ENCODE measurements around the gene BCLAF1.

The BCLAF1 gene

DNA sequence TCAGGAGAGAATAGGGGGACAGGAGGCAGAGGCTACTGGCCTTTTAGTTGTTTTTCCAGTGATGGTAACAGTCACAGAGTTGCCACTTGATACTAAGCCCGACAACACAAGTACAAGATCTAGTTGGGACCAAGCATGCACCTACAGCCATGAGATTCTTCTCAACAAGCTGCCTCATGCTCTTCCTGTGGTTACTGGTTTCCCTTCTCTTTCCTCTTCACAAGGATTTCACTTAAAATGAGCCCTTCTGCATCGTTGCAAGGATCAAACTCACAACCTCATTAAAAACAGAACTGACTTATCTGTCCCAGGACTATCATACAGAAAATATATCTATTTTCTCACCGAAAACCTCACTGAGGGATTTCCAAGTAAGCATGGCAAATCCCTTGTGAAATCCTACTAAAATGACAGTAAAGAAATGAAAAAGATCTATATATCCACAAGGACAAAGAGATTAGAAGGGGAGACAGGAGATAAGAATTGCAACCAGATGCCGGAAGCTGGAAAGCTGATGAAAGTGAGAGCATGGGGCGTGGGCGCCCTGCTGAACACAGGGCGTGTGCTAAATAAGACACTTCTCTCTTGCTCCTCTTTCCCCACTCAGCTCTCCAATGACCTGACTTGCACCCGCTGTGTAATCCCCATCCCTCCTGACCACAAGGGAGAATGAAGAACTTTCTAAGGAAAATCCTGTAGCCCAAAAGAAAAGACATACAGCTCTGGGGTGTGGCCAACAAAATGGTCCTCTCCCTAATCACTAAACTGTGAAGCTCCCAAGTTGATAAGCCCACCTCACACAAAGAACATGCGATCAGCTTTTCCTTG lies 53.0 kb downstream of the BCLAF1 start:
- H2AFZ ChIP-seq (ENCODE audit: low read length), result no peak overlapping the region
- H3K27ac ChIP-seq (ENCODE audit: low read depth, low read length, poor library complexity, severe bottlenecking), result no peak overlapping the region
- no peak overlapping the region for H3K9ac ChIP-seq (ENCODE audit: low read length)
- no peaks in the 10 kb centered on the region for H3K79me2 ChIP-seq (ENCODE audit: insufficient read depth, low read length)
- TF ChIP-seq EZH2 (IDR thresholded peaks at IDR 0.05; ENCODE audit: borderline replicate concordance, low read length), result no peak
- TF ChIP-seq, protein P1, sequence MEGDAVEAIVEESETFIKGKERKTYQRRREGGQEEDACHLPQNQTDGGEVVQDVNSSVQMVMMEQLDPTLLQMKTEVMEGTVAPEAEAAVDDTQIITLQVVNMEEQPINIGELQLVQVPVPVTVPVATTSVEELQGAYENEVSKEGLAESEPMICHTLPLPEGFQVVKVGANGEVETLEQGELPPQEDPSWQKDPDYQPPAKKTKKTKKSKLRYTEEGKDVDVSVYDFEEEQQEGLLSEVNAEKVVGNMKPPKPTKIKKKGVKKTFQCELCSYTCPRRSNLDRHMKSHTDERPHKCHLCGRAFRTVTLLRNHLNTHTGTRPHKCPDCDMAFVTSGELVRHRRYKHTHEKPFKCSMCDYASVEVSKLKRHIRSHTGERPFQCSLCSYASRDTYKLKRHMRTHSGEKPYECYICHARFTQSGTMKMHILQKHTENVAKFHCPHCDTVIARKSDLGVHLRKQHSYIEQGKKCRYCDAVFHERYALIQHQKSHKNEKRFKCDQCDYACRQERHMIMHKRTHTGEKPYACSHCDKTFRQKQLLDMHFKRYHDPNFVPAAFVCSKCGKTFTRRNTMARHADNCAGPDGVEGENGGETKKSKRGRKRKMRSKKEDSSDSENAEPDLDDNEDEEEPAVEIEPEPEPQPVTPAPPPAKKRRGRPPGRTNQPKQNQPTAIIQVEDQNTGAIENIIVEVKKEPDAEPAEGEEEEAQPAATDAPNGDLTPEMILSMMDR (IDR thresholded peaks at IDR 0.05; ENCODE audit: low read length), result no peak
- H3K9me3 ChIP-seq (ENCODE audit: low read length), result no peaks in the 10 kb centered on the region
- no peaks in the 10 kb centered on the region for H3K9me2 ChIP-seq (ENCODE audit: low read depth, low read length)
- no peaks in the 10 kb centered on the region for H3K27me3 ChIP-seq (ENCODE audit: insufficient read depth, low read length)
- peaks cover 67% of the 10 kb centered on the region for H3K36me3 ChIP-seq (ENCODE audit: insufficient read depth, low read length)
- H4K20me1 ChIP-seq (ENCODE audit: insufficient read depth, low read length), result no peaks in the 10 kb centered on the region
- H3F3A ChIP-seq (ENCODE audit: insufficient read depth, low read length), result no peaks in the 10 kb centered on the region
- H3K4me3 ChIP-seq (ENCODE audit: low read depth, low read length, poor library complexity, severe bottlenecking), result no peak overlapping the region
- no peaks in the 10 kb centered on the region for H3K4me1 ChIP-seq (ENCODE audit: insufficient read depth, low read length, severe bottlenecking)
- no peak overlapping the region for H3K4me2 ChIP-seq (ENCODE audit: low read length)

DNA sequence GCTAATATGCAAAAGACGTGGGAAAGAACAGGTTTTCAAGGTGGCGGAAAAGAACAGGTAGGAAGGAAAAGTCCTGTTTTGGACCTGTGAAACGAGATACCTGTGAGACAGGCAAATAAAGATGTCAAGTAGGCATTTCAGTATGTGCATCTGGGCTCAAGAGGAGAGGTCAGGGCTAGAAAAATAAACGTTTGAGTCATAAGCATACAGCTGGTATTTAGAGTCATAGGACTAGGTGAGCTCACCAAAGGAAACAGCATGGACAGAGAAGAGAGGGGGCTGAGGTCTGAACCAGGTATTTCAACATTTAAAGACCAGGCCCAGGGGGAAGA lies 54.4 kb downstream of the BCLAF1 start:
- Histone ChIP-seq H3K27me3 (ENCODE audit: insufficient read depth, low read length) (no peaks in the 10 kb centered on the region), H3K36me3 (ENCODE audit: insufficient read depth, low read length) (peaks cover 65% of the 10 kb centered on the region)
- TF ChIP-seq, protein P1 (IDR thresholded peaks at IDR 0.05; ENCODE audit: low read length), result no peak

DNA sequence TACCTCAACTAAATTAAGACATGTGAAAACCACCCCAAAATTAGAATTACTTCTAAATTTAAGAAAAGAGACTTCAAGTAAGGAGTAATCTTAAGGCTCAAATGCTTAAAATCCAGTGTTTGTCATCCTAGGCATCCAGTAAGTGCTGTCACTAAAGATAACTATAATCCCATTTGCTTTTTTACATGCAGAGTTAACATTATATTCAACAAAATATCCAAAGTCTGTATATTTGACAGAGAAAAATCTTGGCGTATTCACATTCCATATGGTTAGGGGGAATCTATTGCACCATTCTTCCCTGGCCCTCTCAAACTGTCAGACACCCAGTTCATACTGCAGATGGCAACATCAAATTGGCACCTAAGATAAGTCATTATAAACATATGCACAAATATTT lies 56.9 kb downstream of the BCLAF1 start:
- Histone ChIP-seq H3K9me3 (ENCODE audit: low read length) (no peaks in the 10 kb centered on the region), H3K4me1 (ENCODE audit: insufficient read depth, low read length, severe bottlenecking) (no peaks in the 10 kb centered on the region), H3K79me2 (ENCODE audit: insufficient read depth, low read length) (no peaks in the 10 kb centered on the region), H3K9me2 (ENCODE audit: low read depth, low read length) (no peaks in the 10 kb centered on the region), H3K4me3 (ENCODE audit: low read depth, low read length, poor library complexity, severe bottlenecking) (no peak overlapping the region), H3K4me2 (ENCODE audit: low read length) (no peak overlapping the region), H3K27me3 (ENCODE audit: insufficient read depth, low read length) (no peaks in the 10 kb centered on the region), H3K27ac (ENCODE audit: low read depth, low read length, poor library complexity, severe bottlenecking) (no peak overlapping the region), H3K9ac (ENCODE audit: low read length) (no peak overlapping the region), H2AFZ (ENCODE audit: low read length) (no peak overlapping the region), H4K20me1 (ENCODE audit: insufficient read depth, low read length) (no peaks in the 10 kb centered on the region), H3K36me3 (ENCODE audit: insufficient read depth, low read length) (peaks cover 43% of the 10 kb centered on the region), H3F3A (ENCODE audit: insufficient read depth, low read length) (no peaks in the 10 kb centered on the region)
- TF ChIP-seq, protein P1 (IDR thresholded peaks at IDR 0.05; ENCODE audit: low read length), result no peak
- no peak for TF ChIP-seq EZH2 (IDR thresholded peaks at IDR 0.05; ENCODE audit: borderline replicate concordance, low read length)

More for the DNA sequence above, 54.4 kb downstream of the BCLAF1 start:
- no peak overlapping the region for H3K4me3 ChIP-seq (ENCODE audit: low read depth, low read length, poor library complexity, severe bottlenecking)
- H3K9me2 ChIP-seq (ENCODE audit: low read depth, low read length), result no peaks in the 10 kb centered on the region
- H3K9me3 ChIP-seq (ENCODE audit: low read length), result no peaks in the 10 kb centered on the region
- H3K4me1 ChIP-seq (ENCODE audit: insufficient read depth, low read length, severe bottlenecking), result no peaks in the 10 kb centered on the region
- H2AFZ ChIP-seq (ENCODE audit: low read length), result no peak overlapping the region
- H3K79me2 ChIP-seq (ENCODE audit: insufficient read depth, low read length), result no peaks in the 10 kb centered on the region
- H3F3A ChIP-seq (ENCODE audit: insufficient read depth, low read length), result no peaks in the 10 kb centered on the region
- H3K4me2 ChIP-seq (ENCODE audit: low read length), result no peak overlapping the region
- H3K9ac ChIP-seq (ENCODE audit: low read length), result no peak overlapping the region
- no peaks in the 10 kb centered on the region for H4K20me1 ChIP-seq (ENCODE audit: insufficient read depth, low read length)
- H3K27ac ChIP-seq (ENCODE audit: low read depth, low read length, poor library complexity, severe bottlenecking), result no peak overlapping the region
